Measurements from ENCODE around the gene OGFRL1. TPM values are rescaled to one million over a fixed set of nuclear protein-coding genes. Genes with fewer than 3 reads are reported as not detected.

The OGFRL1 gene
- total and polyA plus RNA-seq, 2 donors = 11.0 to 20.7 TPM

DNA sequence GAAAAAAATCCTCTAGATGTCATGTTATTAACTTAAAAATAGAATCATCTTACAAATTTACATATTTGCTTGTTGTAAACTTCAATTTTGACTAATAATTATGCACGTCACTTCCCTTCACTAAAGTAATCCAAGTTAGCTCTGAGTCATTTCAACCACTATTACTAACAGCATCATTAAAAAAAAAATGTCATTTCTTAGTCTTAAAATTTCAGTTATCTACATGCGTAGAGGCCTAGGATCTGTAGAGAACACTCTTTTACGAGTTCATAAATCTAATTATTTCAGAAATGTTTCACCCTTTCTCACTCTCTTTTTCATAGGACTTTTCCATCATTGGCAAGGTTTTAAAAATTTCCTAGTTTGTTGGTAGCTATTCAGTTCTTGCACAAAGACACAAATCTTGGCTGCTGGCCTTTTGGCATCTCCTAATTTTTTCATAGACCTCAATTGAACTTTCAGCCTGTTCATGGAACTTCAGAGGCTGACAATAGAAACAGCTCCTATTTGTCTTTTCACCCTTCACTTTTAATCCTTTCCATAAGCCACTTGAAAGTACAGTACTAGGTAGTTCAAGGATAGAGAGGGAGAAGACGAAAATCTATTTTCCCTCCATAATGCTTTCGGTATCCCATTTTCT lies 61.5 kb downstream of the OGFRL1 start:
- no peak for DNase-seq (ENCODE audit: low read depth in 6 of 9, low spot score in 9 of 9)
- Histone ChIP-seq H3K27me3 (ENCODE audit: control insufficient read depth in 2 of 2, insufficient read depth in 1 of 2, low read length in 1 of 2) (no peaks in the 10 kb centered on the region), H3K4me3 (ENCODE audit: low read length in 2 of 2) (no peak overlapping the region), H3K4me1 (ENCODE audit: control insufficient read depth in 2 of 2, insufficient read depth in 2 of 2, low read length in 2 of 2) (no peaks in the 10 kb centered on the region), H3K36me3 (ENCODE audit: control insufficient read depth in 2 of 2, insufficient read depth in 2 of 2, low read length in 1 of 2) (no peaks in the 10 kb centered on the region), H3K9me3 (ENCODE audit: control insufficient read depth in 2 of 2, insufficient read depth in 1 of 2, low read length in 1 of 2) (no peaks in the 10 kb centered on the region), H3K27ac (ENCODE audit: low read depth in 1 of 2, low read length in 1 of 2) (no peak overlapping the region)
- WGBS = 93% methylated on average over 5 of the region's 5 CpGs

- H3K27ac ChIP-seq (ENCODE audit: low read depth in 1 of 2, low read length in 1 of 2) = no peak overlapping the region
- no peak for DNase-seq (ENCODE audit: low read depth in 6 of 9, low spot score in 9 of 9)
- no peaks in the 10 kb centered on the region for H3K36me3 ChIP-seq (ENCODE audit: control insufficient read depth in 2 of 2, insufficient read depth in 2 of 2, low read length in 1 of 2)
- H3K4me1 ChIP-seq (ENCODE audit: control insufficient read depth in 2 of 2, insufficient read depth in 2 of 2, low read length in 2 of 2) = no peaks in the 10 kb centered on the region
- H3K4me3 ChIP-seq (ENCODE audit: low read length in 2 of 2) = no peak overlapping the region
- H3K9me3 ChIP-seq (ENCODE audit: control insufficient read depth in 2 of 2, insufficient read depth in 1 of 2, low read length in 1 of 2) = no peaks in the 10 kb centered on the region
- H3K27me3 ChIP-seq (ENCODE audit: control insufficient read depth in 2 of 2, insufficient read depth in 1 of 2, low read length in 1 of 2) = no peaks in the 10 kb centered on the region
These were observed 62.6 kb downstream of the OGFRL1 start for GRCh38 chr6:71351190-71351589.
